Ishikawa (cell line): ENCODE measurements around the gene ANKRD30A.

Source experiments
- CEBPB ChIP-seq: IDR thresholded peaks from 2 replicates; pipeline ENCODE4 v1.6.1; 2012
- CREB1 ChIP-seq: IDR thresholded peaks from 2 replicates; pipeline ENCODE4 v1.6.1; 2012; ENCODE audit warnings: low read depth
- EP300 ChIP-seq: IDR thresholded peaks from 2 replicates; pipeline ENCODE4 v1.6.1; 2012; ENCODE audit warnings: borderline replicate concordance
- NFIC ChIP-seq: IDR thresholded peaks from 2 replicates; pipeline ENCODE4 v1.6.1; 2012
- TEAD4 ChIP-seq: IDR thresholded peaks from 2 replicates; pipeline ENCODE4 v1.6.1; 2012
- TF ChIP-seq, protein P1 (sequence below): IDR thresholded peaks from 2 replicates; pipeline ENCODE4 v1.6.1; 2012

GRCh38 chr10:37314350-37314749 is 189.0 kb downstream of the ANKRD30A start:
- TF ChIP-seq, protein P1, sequence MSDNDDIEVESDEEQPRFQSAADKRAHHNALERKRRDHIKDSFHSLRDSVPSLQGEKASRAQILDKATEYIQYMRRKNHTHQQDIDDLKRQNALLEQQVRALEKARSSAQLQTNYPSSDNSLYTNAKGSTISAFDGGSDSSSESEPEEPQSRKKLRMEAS = no peak
- TF ChIP-seq CEBPB (no peak), NFIC (no peak), EP300 (no peak), TEAD4 (no peak), CREB1 (no peak)
